Stimulated activated CD8-positive, alpha-beta memory T cell treated with anti-CD3 and anti-CD28 coated beads, Interleukin-7, amount 100 ng/mL, for 1 hour (primary cell): ENCODE results near the gene SRSF6.
"Not testable (repeated sequence)": the region's sequence is repeated elsewhere in the genome, so short reads cannot be mapped to it uniquely, and the experiment has no call there.

Experiments
- DNase-seq, 2 donors: peaks; one replicate each; pipeline ENCODE4 v3.0.0-alpha.2; 2020; ENCODE audit warnings: low read depth in 2 of 2

Gene SRSF6

DNA sequence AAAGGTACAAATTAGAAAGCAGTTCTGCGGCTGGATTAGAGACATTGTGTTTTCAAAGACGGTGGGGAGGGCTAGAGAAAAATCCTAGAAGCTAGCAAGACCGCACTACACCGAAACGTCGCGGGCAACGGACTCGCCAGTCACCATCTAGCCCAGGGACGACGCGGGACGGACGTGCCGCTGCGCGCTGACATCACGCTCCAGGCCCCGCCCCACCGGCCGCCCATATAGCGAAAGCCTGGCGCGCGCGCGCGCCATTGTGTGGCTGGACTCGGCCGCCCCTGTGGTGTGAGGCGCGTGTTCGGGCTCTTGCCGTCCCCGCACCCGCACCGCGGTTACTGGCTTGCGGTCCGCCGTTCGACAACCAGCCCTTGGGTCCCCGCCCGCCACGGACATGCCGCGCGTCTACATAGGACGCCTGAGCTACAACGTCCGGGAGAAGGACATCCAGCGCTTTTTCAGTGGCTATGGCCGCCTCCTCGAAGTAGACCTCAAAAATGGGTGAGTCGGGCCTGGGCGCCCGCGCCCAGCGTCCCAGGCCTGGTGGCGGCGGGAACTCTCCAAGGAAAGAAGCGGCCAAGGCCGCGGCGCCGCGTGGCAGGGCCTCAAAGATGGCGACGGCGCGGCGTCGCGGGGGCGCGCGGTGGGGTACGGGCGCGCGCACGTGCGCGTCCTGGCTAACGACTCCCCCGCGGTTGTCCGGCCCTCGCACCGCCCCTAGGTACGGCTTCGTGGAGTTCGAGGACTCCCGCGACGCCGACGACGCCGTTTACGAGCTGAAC is at the start of gene SRSF6:
Gene SRSF6 (plus strand): TSS at position 257 of the 782 bp plus-strand sequence. CDS start 138 bp downstream, at position 395.
- DNase-seq, result peak; percentile 88 to 90

GRCh38 chr20:43408848-43409576 is 48.7 kb upstream of the SRSF6 start:
- DNase-seq, result no peak

DNA sequence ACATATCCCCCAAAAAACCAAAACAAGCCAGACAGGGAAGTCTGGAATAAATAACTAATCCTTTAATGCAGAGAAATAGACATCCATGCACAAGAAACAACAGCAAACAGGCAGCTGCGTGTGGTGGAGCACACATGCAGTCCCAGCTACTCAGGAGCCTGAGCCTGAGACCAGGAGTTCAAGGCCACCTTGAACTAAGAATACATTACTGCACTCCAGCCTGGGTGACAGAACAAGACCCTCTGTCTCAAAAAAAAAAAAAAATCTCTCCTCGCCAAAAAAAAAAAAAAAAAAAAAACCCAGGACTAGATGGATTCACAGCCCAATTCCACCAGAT is 48.2 kb upstream of the SRSF6 start:
- no peak for DNase-seq

GRCh38 chr20:43415661-43416430 is 41.9 kb upstream of the SRSF6 start:
- no peak for DNase-seq

DNA sequence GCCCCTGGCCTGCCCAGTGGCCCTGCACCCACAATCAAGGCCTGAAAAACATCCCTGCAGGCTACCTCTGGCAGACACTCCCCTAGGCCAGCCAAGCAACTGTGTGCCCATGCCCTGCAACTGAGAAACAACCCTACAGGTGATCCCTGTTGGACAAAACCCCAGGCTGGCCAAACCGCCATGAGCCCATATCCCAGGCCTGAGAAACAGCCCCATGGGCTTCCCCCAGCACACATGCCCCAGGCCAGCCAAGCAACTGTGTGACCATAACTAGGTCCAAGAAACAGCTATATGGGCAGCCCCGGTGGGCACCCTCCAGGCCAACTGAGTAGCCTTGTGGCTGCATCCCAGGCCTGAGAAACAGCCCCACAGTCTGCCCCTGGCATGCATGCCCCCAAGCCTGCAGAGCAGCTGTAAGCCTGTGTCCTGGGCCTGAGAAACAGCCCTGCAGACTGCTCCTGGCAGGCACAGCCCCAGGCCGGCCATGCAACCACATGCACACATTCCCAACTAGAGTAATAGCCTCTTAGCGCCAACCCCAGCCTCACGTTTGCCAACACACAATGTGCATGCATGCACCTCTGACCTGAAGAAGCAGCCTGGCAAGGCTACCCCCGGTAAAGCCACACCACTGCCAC is 41.0 kb upstream of the SRSF6 start:
- DNase-seq, result no peak

DNA sequence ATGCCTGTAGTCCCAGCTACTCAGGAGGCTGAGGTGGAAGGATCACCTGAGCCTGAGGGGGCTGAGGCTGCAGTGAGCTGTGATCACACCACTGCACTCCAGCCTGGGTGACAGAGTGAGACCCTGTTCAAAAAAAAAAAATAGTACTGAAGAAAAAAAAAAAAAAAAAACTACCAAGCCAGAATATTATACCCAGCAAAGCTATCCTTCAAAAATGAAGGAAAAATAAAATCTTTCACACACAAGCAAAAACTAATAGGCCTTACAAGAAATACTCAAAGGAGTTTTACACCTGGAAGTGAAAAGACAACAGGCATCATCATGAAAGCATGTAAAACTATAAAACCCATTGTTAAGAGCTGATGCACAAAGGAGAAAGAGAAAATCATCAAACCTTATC is 37.5 kb upstream of the SRSF6 start:
- no peak for DNase-seq

DNA sequence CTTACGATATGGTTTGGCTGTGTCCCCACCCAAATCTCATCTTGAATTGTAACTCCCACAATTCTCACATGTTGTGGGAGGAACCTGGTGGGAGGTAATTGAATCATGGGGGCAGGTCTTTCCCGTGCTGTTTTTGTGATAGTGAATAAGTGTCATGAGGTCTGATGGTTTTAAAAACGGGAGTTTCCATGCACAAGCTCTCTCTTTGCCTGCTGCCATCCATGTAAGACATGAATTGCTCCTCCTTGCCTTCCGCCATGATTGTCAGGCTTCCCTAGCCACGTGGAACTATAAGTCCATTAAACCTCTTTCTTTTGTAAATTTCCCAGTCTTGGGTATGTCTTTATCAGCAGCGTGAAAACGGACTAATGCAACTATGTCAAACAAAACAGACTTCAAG is 36.8 kb upstream of the SRSF6 start:
- DNase-seq, result not testable (repeated sequence)

GRCh38 chr20:43426172-43426571 is 31.5 kb upstream of the SRSF6 start:
- DNase-seq, result no peak

GRCh38 chr20:43430265-43431133 is 27.2 kb upstream of the SRSF6 start:
- DNase-seq, result no peak

- no peak for DNase-seq
Observed at GRCh38 chr20:43431134-43431519, 26.6 kb upstream of the SRSF6 start.

GRCh38 chr20:43432498-43432897 is 25.2 kb upstream of the SRSF6 start:
- no peak for DNase-seq

GRCh38 chr20:43433250-43433854 is 24.3 kb upstream of the SRSF6 start:
- DNase-seq, result no peak

DNA sequence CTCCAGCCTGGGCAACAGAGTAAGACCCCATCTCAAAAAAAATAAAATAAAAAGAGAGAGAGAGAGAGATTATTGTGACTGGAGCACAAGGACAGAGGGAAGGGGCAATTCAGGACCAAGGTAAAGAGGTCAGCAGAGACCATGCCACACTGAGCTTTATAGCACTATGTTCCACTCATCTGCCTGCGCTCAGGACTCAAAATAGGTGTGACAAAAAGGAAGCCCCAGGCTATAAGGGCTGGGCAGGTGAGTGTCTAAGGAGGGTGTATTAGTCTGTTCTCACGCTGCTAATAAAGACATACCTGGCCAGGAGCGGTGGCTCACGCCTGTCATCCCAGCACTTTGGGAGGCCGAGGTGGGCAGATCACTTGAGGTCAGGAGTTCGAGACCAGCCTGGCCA is 23.1 kb upstream of the SRSF6 start:
- no peak for DNase-seq

GRCh38 chr20:43438578-43439316 is 18.9 kb upstream of the SRSF6 start:
- no peak for DNase-seq

DNA sequence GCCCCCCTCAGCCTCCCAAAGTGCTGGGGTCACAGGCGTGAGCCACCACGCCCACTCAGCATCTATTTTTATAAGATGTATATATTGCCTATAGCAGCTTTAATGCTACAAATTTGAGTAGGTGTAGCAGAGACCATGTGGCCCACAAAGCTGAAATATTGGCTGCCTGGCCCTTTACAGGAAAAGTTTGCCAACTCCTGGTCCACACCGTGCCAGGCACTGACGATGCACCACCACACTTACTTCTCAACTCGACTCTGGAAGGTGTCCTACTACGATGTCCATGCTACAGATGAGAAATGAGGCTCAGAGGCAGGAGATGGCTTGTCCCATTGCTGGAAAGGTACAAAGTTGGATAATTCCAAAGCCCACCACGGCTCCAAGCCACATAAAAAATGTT is 17.2 kb upstream of the SRSF6 start:
- DNase-seq, result no peak

- no peak for DNase-seq
Observed at GRCh38 chr20:43442282-43442880, 15.3 kb upstream of the SRSF6 start.

- DNase-seq, result no peak
Observed at GRCh38 chr20:43444107-43444506, 13.6 kb upstream of the SRSF6 start.

GRCh38 chr20:43446361-43446879 is 11.3 kb upstream of the SRSF6 start:
- DNase-seq, result no peak

GRCh38 chr20:43448431-43448747 is 9.3 kb upstream of the SRSF6 start:
- DNase-seq, result not testable (repeated sequence)
